A549 (cell line): ENCODE measurements around the gene NXPH4. TPM values are rescaled to one million over a fixed set of nuclear protein-coding genes. Genes with fewer than 3 reads are reported as not detected.
A peak's percentile ranks its signal among the peaks of the same experiment; 100 is the strongest.

Experiments
- ATAC-seq, 2 experiments: fragments of 200-7000 bp in 1 of 2; fragments of >200 bp in 1 of 2; cut with Nextera tagmentation in 1 of 2; cut with Tn5 transposase in 1 of 2; 3 replicates each; pipeline versions ENCODE4 v1.8.0 to v1.9.1; 2018 to 2020; ENCODE audit warnings: mild to moderate bottlenecking in 1 of 2, moderate library complexity in 1 of 2
- CTCF ChIA-PET: fragments of 300-600 bp; sonication (Branson Sonifier 250); formaldehyde crosslinking; extraction: SDS; loops from one replicate; lab custom pipeline; 2021; ENCODE audit warnings: antibody characterized with exemption, inconsistent platforms; lab: Yijun Ruan, JAX
- POLR2A ChIA-PET: fragments of 350-600 bp; formaldehyde crosslinking; extraction: SDS; loops from one replicate; lab custom pipeline; 2021; ENCODE audit warnings: antibody characterized with exemption, inconsistent platforms; lab: Yijun Ruan, JAX
- DNase-seq, 2 experiments: peaks; one replicate each; pipeline versions ENCODE4 v3.0.0 to v3.0.0-alpha.2; 2011 to 2016; ENCODE audit warnings: low read depth in 1 of 2, low spot score in 1 of 2
- FAIRE-seq: peaks from 2 replicates; lab custom pipeline; 2011; peaks lifted over from hg19 to GRCh38; lab: Jason Lieb, UNC
- H3K27ac ChIP-seq, 2 experiments: fragments of >200 bp; sonication (Bioruptor Twin); formaldehyde crosslinking; 3 replicates each; pipeline ENCODE4 v1.5.1; 2016 to 2017
- H3K4me1 ChIP-seq: fragments of >200 bp; sonication (Bioruptor Twin); formaldehyde crosslinking; 3 replicates; pipeline ENCODE4 v1.6.1; 2016
- H3K4me2 ChIP-seq: fragments of >200 bp; sonication (Bioruptor Twin); formaldehyde crosslinking; 3 replicates; pipeline ENCODE4 v1.6.1; 2016
- H3K4me3 ChIP-seq: fragments of >200 bp; sonication (Bioruptor Twin); formaldehyde crosslinking; 3 replicates; pipeline ENCODE4 v1.5.1; 2016
- H3K9me3 ChIP-seq: fragments of >200 bp; sonication (Bioruptor Twin); formaldehyde crosslinking; 3 replicates; pipeline ENCODE4 v1.6.1; 2016
- EHMT2 ChIP-seq: fragments of 200-600 bp; sonication (generic); IDR thresholded peaks from 2 replicates; pipeline ENCODE4 v1.6.1; 2016; ENCODE audit warnings: antibody characterized with exemption, low read depth, mild to moderate bottlenecking, moderate library complexity
- ESRRA ChIP-seq: fragments of 150-350 bp; IDR thresholded peaks from 2 replicates; pipeline ENCODE4 v1.6.1; 2014; ENCODE audit warnings: mild to moderate bottlenecking, low read length, borderline replicate concordance
- FOSB ChIP-seq: fragments of 250-450 bp; sonication (Bioruptor Pico); IDR thresholded peaks from 2 replicates; pipeline ENCODE4 v1.5.0; 2020; ENCODE audit warnings: mild to moderate bottlenecking, moderate library complexity
- HDAC2 ChIP-seq: fragments of 200-600 bp; sonication (generic); IDR thresholded peaks from 2 replicates; pipeline ENCODE4 v1.6.1; 2016
- HEYL ChIP-seq: fragments of 250-450 bp; sonication (Bioruptor Pico); IDR thresholded peaks from 2 replicates; pipeline ENCODE4 v1.8.0; 2021; ENCODE audit warnings: mild to moderate bottlenecking, moderate library complexity
- HOXA7 ChIP-seq: fragments of 250-450 bp; sonication (Bioruptor Pico); IDR thresholded peaks from 2 replicates; pipeline ENCODE4 v1.5.0; 2020; ENCODE audit warnings: mild to moderate bottlenecking, moderate library complexity
- HOXB13 ChIP-seq: fragments of 250-450 bp; sonication (Bioruptor Pico); IDR thresholded peaks from 2 replicates; pipeline ENCODE4 v1.5.0; 2020; ENCODE audit warnings: low read depth, mild to moderate bottlenecking, moderate library complexity
- JUN ChIP-seq, 2 experiments: fragments of >200 bp; sonication (Bioruptor Twin); formaldehyde crosslinking; IDR thresholded peaks; 2 replicates in 1 of 2; 3 replicates in 1 of 2; pipeline ENCODE4 v1.6.1; 2016 to 2017
- JUNB ChIP-seq: fragments of >200 bp; sonication (Bioruptor Twin); formaldehyde crosslinking; IDR thresholded peaks from 2 replicates; pipeline ENCODE4 v1.6.1; 2016
- MYC ChIP-seq: IDR thresholded peaks from 2 replicates; pipeline ENCODE4 v1.6.1; 2012; ENCODE audit warnings: mild to moderate bottlenecking, inconsistent platforms, low read length, improper control_type of control experiment, borderline replicate concordance
- PHF8 ChIP-seq: fragments of 200-600 bp; sonication (generic); IDR thresholded peaks from 2 replicates; pipeline ENCODE4 v1.6.1; 2016; ENCODE audit warnings: low read depth, mild to moderate bottlenecking, antibody characterized with exemption, moderate library complexity, borderline replicate concordance
- POLR2A ChIP-seq: IDR thresholded peaks from 2 replicates; pipeline ENCODE4 v1.6.1; 2012; ENCODE audit warnings: mild to moderate bottlenecking, low read length
- RAD21 ChIP-seq, 2 experiments: fragments of >200 bp in 1 of 2; sonication (Bioruptor Twin) in 1 of 2; formaldehyde crosslinking in 1 of 2; IDR thresholded peaks in 1 of 2; conservative IDR thresholded peaks in 1 of 2; 2 replicates in 1 of 2; 3 replicates in 1 of 2; pipeline ENCODE4 v1.6.1; 2012 to 2018; ENCODE audit warnings: inconsistent platforms in 1 of 2
- RFX5 ChIP-seq: fragments of 450-650 bp; IDR thresholded peaks from 2 replicates; pipeline ENCODE4 v1.7.1; 2014; ENCODE audit warnings: antibody characterized with exemption, mild to moderate bottlenecking, moderate library complexity
- SMC3 ChIP-seq: fragments of >200 bp; sonication (Bioruptor Twin); formaldehyde crosslinking; IDR thresholded peaks from 3 replicates; pipeline ENCODE4 v1.6.1; 2018; ENCODE audit warnings: inconsistent platforms
- TP53 ChIP-seq: fragments of 250-450 bp; sonication (Bioruptor Pico); IDR thresholded peaks from 2 replicates; pipeline ENCODE4 v1.5.0; 2021; ENCODE audit warnings: mild to moderate bottlenecking, moderate library complexity
- ZFP36 ChIP-seq: fragments of 450-650 bp; IDR thresholded peaks from 2 replicates; pipeline ENCODE4 v1.6.1; 2014; ENCODE audit warnings: borderline replicate concordance; ENCODE audit not compliant: partially characterized antibody
- WGBS: methylation state at CpG from one replicate; pipeline ENCODE4 v1.1.6; 2017; ENCODE audit errors: missing lambda C conversion rate; 5-methylcytosine and 5-hydroxymethylcytosine counted together
- polyA plus RNA-seq, 4 experiments: library from polyadenylated mRNA; depleted of rRNA in 3 of 4; stranded (reverse); fragments of >200 nt; fragmentation: RNase III in 1 of 4; extraction: RNeasy Plus Mini Kit Qiagen cat#74134 plus additional on column Dnase treatment in 1 of 4; gene quantifications; 2 replicates in 3 of 4; 3 replicates in 1 of 4; pipeline ENCODE4 v1.2.3, GENCODE V29; 2011 to 2017
- TF ChIP-seq, protein P1 (sequence below): IDR thresholded peaks from 2 replicates; pipeline ENCODE4 v1.6.1; 2012
- TF ChIP-seq, protein P2 (sequence below): fragments of 150-350 bp; IDR thresholded peaks from 2 replicates; pipeline ENCODE4 v1.6.1; 2014; ENCODE audit warnings: low read depth, mild to moderate bottlenecking, low read length
- TF ChIP-seq, protein P3 (sequence below): fragments of 250-450 bp; sonication (Bioruptor Pico); IDR thresholded peaks from 2 replicates; pipeline ENCODE4 v1.5.0; 2020; ENCODE audit warnings: low read depth, mild to moderate bottlenecking, moderate library complexity
- TF ChIP-seq, protein P4 (sequence below): fragments of 200-600 bp; sonication (generic); IDR thresholded peaks from 2 replicates; pipeline ENCODE4 v1.6.1; 2016; ENCODE audit warnings: antibody characterized with exemption, mild to moderate bottlenecking, moderate library complexity
- TF ChIP-seq, protein P5 (sequence below): fragments of >200 bp; sonication (Bioruptor Twin); formaldehyde crosslinking; IDR thresholded peaks from 3 replicates; pipeline ENCODE4 v1.5.1; 2016
- TF ChIP-seq, protein P6 (sequence below): IDR thresholded peaks from 2 replicates; pipeline ENCODE4 v1.6.1; 2012; ENCODE audit warnings: low read depth, borderline replicate concordance

The NXPH4 gene
- polyA plus RNA-seq, 2 of the 4 experiments (the other 2 are of a cell fraction), result 0.52 to 3.5 TPM

DNA sequence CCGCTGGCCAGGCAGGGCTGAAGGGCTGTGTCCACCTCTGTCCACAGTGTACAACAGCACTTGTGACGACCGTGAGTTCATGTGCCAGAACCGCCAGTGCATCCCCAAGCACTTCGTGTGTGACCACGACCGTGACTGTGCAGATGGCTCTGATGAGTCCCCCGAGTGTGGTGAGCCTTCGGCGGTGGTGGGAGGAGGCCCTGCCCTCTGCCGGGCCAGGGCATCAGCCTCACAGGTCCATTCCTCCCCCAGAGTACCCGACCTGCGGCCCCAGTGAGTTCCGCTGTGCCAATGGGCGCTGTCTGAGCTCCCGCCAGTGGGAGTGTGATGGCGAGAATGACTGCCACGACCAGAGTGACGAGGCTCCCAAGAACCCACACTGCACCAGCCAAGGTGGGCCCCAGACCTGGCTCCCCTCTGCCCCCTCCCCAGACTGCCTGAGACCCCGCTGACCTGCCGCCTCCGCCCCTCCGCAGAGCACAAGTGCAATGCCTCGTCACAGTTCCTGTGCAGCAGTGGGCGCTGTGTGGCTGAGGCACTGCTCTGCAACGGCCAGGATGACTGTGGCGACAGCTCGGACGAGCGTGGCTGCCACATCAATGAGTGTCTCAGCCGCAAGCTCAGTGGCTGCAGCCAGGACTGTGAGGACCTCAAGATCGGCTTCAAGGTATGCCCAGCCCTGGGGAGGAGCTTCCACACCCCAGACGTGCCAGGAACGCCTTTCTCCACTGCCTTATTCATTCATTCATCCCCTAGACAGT is 20.8 kb upstream of the NXPH4 start:
- peak in 1 of 2 experiments; percentile 7; a peak in 3 of 6 replicates for ATAC-seq
- Histone ChIP-seq H3K4me3 (no peak overlapping the region), H3K4me1 (no peaks in the 10 kb centered on the region), H3K27ac (no peak overlapping the region), H3K4me2 (no peak overlapping the region), H3K9me3 (no peaks in the 10 kb centered on the region)
- ChIA-PET CTCF (interaction anchor here (0.6 to 20.5 kb wide), 6 partner anchors 18 to 81 kb away, joined by 3 to 383 read pairs (median 12); no protein-coding TSS in a partner anchor), POLR2A (no interaction called here)
- WGBS, result 85% methylated on average over 30 of the region's 34 CpGs
- DNase-seq, result no peak
- TF ChIP-seq JUNB (no peak), TP53 (CRISPR knock-in tag) (no peak), HOXA7 (CRISPR knock-in tag) (no peak), HDAC2 (no peak)
- TF ChIP-seq, protein P1, sequence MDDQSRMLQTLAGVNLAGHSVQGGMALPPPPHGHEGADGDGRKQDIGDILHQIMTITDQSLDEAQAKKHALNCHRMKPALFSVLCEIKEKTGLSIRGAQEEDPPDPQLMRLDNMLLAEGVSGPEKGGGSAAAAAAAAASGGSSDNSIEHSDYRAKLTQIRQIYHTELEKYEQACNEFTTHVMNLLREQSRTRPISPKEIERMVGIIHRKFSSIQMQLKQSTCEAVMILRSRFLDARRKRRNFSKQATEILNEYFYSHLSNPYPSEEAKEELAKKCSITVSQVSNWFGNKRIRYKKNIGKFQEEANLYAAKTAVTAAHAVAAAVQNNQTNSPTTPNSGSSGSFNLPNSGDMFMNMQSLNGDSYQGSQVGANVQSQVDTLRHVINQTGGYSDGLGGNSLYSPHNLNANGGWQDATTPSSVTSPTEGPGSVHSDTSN, result no peak
- TF ChIP-seq, protein P2, sequence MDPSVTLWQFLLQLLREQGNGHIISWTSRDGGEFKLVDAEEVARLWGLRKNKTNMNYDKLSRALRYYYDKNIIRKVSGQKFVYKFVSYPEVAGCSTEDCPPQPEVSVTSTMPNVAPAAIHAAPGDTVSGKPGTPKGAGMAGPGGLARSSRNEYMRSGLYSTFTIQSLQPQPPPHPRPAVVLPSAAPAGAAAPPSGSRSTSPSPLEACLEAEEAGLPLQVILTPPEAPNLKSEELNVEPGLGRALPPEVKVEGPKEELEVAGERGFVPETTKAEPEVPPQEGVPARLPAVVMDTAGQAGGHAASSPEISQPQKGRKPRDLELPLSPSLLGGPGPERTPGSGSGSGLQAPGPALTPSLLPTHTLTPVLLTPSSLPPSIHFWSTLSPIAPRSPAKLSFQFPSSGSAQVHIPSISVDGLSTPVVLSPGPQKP, result no peak
- FAIRE-seq, result no peak

DNA sequence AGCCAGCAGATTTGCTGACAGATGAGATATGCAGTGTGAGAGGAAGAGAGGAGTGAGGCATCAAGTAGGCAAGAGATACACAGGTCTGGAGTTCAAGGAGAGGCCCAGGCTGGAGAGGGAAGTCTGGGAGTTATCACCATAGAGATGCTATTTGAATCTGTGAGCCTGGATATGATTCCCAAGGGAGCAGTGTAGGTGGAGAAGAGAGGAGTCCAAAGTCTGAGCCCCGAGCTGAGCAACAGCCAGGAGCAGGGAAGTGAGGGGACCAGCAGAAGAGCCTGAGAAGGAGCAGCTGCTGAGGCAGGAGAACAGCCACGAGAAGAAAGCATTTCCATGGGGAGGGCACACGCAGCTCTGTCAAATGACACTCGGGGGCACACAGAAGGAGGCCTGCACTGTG is 20.2 kb upstream of the NXPH4 start:
- Histone ChIP-seq H3K4me2 (no peak overlapping the region), H3K9me3 (no peaks in the 10 kb centered on the region), H3K4me1 (no peaks in the 10 kb centered on the region), H3K4me3 (no peak overlapping the region), H3K27ac (no peak overlapping the region)
- TF ChIP-seq RFX5 (no peak), RAD21 (conservative IDR thresholded peaks at IDR 0.05 in 1 of 2, IDR thresholded peaks at IDR 0.05 in 1 of 2) (no peak), MYC (no peak), FOSB (no peak)
- TF ChIP-seq, protein P3, sequence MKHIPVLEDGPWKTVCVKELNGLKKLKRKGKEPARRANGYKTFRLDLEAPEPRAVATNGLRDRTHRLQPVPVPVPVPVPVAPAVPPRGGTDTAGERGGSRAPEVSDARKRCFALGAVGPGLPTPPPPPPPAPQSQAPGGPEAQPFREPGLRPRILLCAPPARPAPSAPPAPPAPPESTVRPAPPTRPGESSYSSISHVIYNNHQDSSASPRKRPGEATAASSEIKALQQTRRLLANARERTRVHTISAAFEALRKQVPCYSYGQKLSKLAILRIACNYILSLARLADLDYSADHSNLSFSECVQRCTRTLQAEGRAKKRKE (CRISPR knock-in tag), result no peak
- TF ChIP-seq, protein P4, sequence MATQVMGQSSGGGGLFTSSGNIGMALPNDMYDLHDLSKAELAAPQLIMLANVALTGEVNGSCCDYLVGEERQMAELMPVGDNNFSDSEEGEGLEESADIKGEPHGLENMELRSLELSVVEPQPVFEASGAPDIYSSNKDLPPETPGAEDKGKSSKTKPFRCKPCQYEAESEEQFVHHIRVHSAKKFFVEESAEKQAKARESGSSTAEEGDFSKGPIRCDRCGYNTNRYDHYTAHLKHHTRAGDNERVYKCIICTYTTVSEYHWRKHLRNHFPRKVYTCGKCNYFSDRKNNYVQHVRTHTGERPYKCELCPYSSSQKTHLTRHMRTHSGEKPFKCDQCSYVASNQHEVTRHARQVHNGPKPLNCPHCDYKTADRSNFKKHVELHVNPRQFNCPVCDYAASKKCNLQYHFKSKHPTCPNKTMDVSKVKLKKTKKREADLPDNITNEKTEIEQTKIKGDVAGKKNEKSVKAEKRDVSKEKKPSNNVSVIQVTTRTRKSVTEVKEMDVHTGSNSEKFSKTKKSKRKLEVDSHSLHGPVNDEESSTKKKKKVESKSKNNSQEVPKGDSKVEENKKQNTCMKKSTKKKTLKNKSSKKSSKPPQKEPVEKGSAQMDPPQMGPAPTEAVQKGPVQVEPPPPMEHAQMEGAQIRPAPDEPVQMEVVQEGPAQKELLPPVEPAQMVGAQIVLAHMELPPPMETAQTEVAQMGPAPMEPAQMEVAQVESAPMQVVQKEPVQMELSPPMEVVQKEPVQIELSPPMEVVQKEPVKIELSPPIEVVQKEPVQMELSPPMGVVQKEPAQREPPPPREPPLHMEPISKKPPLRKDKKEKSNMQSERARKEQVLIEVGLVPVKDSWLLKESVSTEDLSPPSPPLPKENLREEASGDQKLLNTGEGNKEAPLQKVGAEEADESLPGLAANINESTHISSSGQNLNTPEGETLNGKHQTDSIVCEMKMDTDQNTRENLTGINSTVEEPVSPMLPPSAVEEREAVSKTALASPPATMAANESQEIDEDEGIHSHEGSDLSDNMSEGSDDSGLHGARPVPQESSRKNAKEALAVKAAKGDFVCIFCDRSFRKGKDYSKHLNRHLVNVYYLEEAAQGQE, result no peak
- ChIA-PET CTCF (interaction anchor here (0.8 to 20.5 kb wide), 8 partner anchors 8 to 128 kb away, joined by 3 to 383 read pairs (median 6); no protein-coding TSS in a partner anchor), POLR2A (no interaction called here)
- ATAC-seq (peak in 1 of 2 experiments; percentile 30; a peak in 3 of 6 replicates), DNase-seq (no peak), FAIRE-seq (no peak)
- 65% methylated on average over 4 of the region's 4 CpGs for WGBS

DNA sequence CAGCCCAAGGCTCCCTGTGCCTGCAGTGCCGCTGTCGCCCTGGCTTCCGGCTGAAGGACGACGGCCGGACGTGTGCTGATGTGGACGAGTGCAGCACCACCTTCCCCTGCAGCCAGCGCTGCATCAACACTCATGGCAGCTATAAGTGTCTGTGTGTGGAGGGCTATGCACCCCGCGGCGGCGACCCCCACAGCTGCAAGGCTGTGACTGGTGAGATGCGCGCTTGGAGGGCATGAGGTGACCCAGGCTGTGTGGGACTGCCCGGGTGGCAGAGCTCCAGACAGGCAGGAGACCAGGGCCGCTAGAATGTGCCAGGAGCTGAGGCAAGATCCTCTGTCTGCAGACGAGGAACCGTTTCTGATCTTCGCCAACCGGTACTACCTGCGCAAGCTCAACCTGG is 19.6 kb upstream of the NXPH4 start:
- DNase-seq (no peak), FAIRE-seq (no peak), ATAC-seq (no peak)
- CTCF ChIA-PET, result interaction anchor here (0.8 to 20.5 kb wide), 8 partner anchors 9 to 128 kb away, joined by 3 to 383 read pairs (median 6); no protein-coding TSS in a partner anchor
- no peaks in the 10 kb centered on the region for H3K4me1 ChIP-seq
- WGBS, result 86% methylated on average over 21 of the region's 22 CpGs
- POLR2A ChIA-PET, result interaction anchor here (0.6 kb wide), 1 partner anchor 16 kb away, joined by 5 read pairs; no protein-coding TSS in a partner anchor
- no peak overlapping the region for H3K27ac ChIP-seq
- H3K9me3 ChIP-seq, result no peaks in the 10 kb centered on the region
- H3K4me2 ChIP-seq, result no peak overlapping the region
- no peak overlapping the region for H3K4me3 ChIP-seq
- TF ChIP-seq FOSB (no peak), JUNB (no peak), EHMT2 (no peak), HOXB13 (CRISPR knock-in tag) (no peak), ESRRA (no peak), SMC3 (no peak), ZFP36 (no peak), HEYL (CRISPR knock-in tag) (no peak), PHF8 (no peak), RFX5 (no peak), JUN (IDR thresholded peaks at IDR 0.05) (no peak), POLR2A (no peak)
- TF ChIP-seq, protein P5, sequence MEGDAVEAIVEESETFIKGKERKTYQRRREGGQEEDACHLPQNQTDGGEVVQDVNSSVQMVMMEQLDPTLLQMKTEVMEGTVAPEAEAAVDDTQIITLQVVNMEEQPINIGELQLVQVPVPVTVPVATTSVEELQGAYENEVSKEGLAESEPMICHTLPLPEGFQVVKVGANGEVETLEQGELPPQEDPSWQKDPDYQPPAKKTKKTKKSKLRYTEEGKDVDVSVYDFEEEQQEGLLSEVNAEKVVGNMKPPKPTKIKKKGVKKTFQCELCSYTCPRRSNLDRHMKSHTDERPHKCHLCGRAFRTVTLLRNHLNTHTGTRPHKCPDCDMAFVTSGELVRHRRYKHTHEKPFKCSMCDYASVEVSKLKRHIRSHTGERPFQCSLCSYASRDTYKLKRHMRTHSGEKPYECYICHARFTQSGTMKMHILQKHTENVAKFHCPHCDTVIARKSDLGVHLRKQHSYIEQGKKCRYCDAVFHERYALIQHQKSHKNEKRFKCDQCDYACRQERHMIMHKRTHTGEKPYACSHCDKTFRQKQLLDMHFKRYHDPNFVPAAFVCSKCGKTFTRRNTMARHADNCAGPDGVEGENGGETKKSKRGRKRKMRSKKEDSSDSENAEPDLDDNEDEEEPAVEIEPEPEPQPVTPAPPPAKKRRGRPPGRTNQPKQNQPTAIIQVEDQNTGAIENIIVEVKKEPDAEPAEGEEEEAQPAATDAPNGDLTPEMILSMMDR, result no peak
- TF ChIP-seq, protein P6, sequence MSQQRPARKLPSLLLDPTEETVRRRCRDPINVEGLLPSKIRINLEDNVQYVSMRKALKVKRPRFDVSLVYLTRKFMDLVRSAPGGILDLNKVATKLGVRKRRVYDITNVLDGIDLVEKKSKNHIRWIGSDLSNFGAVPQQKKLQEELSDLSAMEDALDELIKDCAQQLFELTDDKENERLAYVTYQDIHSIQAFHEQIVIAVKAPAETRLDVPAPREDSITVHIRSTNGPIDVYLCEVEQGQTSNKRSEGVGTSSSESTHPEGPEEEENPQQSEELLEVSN, result no peak
